GM12891 (cell line): ENCODE measurements around the gene CADM1.

Experiments used
- POLR2A ChIP-seq: IDR thresholded peaks from 2 replicates; pipeline ENCODE4 v1.6.1; 2011; ENCODE audit warnings: low read depth, low read length, control low read depth
- POLR2AphosphoS5 ChIP-seq: IDR thresholded peaks from 2 replicates; pipeline ENCODE4 v1.6.1; 2011; ENCODE audit warnings: low read depth, low read length, control low read depth
- POU2F2 ChIP-seq: IDR thresholded peaks from 2 replicates; pipeline ENCODE4 v1.6.1; 2011; ENCODE audit warnings: low read depth, mild to moderate bottlenecking, control low read depth, low read length, moderate library complexity
- SPI1 ChIP-seq: IDR thresholded peaks from 2 replicates; pipeline ENCODE4 v1.6.1; 2011; ENCODE audit warnings: low read depth, low read length, control low read depth
- TAF1 ChIP-seq: IDR thresholded peaks from 2 replicates; pipeline ENCODE4 v1.6.1; 2011; ENCODE audit warnings: low read depth, low read length, control low read depth

GRCh38 chr11:115220423-115220822 is 283.8 kb downstream of the CADM1 start:
- TF ChIP-seq TAF1 (no peak), POLR2A (no peak), POLR2AphosphoS5 (no peak), SPI1 (no peak), POU2F2 (no peak)
